HepG2 (cell line): ENCODE results near the gene KLF15. TPM values are rescaled to one million over a fixed set of nuclear protein-coding genes. Genes with fewer than 3 reads are reported as not detected.

Experiments
- AGO1 ChIP-seq: fragments of 200-400 bp; formaldehyde crosslinking; IDR thresholded peaks from 2 replicates; pipeline ENCODE4 v1.6.1; 2017; ENCODE audit warnings: mild to moderate bottlenecking, low read depth, low read length, moderate library complexity; ENCODE audit not compliant: poor library complexity, severe bottlenecking
- ARNT2 ChIP-seq: sonication (generic); formaldehyde crosslinking; IDR thresholded peaks from 2 replicates; pipeline ENCODE4 v1.8.0; 2022; ENCODE audit warnings: mild to moderate bottlenecking, low read depth, missing genetic modification reagents, moderate library complexity
- ATF2 ChIP-seq: sonication (generic); formaldehyde crosslinking; IDR thresholded peaks from 2 replicates; pipeline ENCODE4 v1.4.0; 2020; ENCODE audit warnings: missing genetic modification reagents
- GABPA ChIP-seq, 2 experiments: IDR thresholded peaks; 2 replicates each; pipeline ENCODE4 v1.6.1; 2011 to 2016; ENCODE audit warnings: low read depth in 2 of 2, low read length in 1 of 2, missing biosample characterization in 1 of 2, missing genetic modification characterization in 1 of 2
- GTF2F1 ChIP-seq: fragments of 150-350 bp; IDR thresholded peaks from 2 replicates; pipeline ENCODE4 v1.6.1; 2014; ENCODE audit warnings: low read length
- HNRNPLL ChIP-seq: fragments of 200-400 bp; formaldehyde crosslinking; IDR thresholded peaks from 2 replicates; pipeline ENCODE4 v1.6.1; 2017; ENCODE audit warnings: mild to moderate bottlenecking, low read depth, low read length; ENCODE audit not compliant: poor library complexity, severe bottlenecking
- RORA ChIP-seq: sonication (generic); formaldehyde crosslinking; IDR thresholded peaks from 2 replicates; pipeline ENCODE4 v1.5.0; 2020; ENCODE audit warnings: mild to moderate bottlenecking, missing genetic modification reagents, moderate library complexity
- SNAI1 ChIP-seq: sonication (generic); formaldehyde crosslinking; IDR thresholded peaks from 2 replicates; pipeline ENCODE4 v1.5.0; 2020; ENCODE audit warnings: mild to moderate bottlenecking, missing genetic modification reagents, borderline replicate concordance
- SP5 ChIP-seq: IDR thresholded peaks from 2 replicates; pipeline ENCODE4 v1.6.1; 2016; ENCODE audit warnings: low read depth, borderline replicate concordance
- STAG1 ChIP-seq: sonication (generic); formaldehyde crosslinking; IDR thresholded peaks from 2 replicates; pipeline ENCODE4 v1.4.0; 2020; ENCODE audit warnings: missing genetic modification reagents
- TBL1XR1 ChIP-seq: fragments of 150-350 bp; IDR thresholded peaks from 2 replicates; pipeline ENCODE4 v1.6.1; 2014; ENCODE audit warnings: borderline replicate concordance, low read length; ENCODE audit not compliant: partially characterized antibody
- TGIF2 ChIP-seq: IDR thresholded peaks from 2 replicates; pipeline ENCODE4 v1.6.1; 2016; ENCODE audit warnings: control low read depth, missing compliant biosample characterization
- THAP8 ChIP-seq: sonication (generic); formaldehyde crosslinking; IDR thresholded peaks from 2 replicates; pipeline ENCODE4 v1.5.1; 2020; ENCODE audit warnings: missing genetic modification reagents, mild to moderate bottlenecking, borderline replicate concordance
- THRA ChIP-seq: sonication (generic); formaldehyde crosslinking; IDR thresholded peaks from 2 replicates; pipeline ENCODE4 v1.4.0; 2020; ENCODE audit warnings: missing genetic modification reagents, borderline replicate concordance
- TOE1 ChIP-seq: sonication (generic); formaldehyde crosslinking; IDR thresholded peaks from 2 replicates; pipeline ENCODE4 v1.4.0; 2020; ENCODE audit warnings: mild to moderate bottlenecking, missing genetic modification reagents
- ZMYM2 ChIP-seq: sonication (generic); formaldehyde crosslinking; IDR thresholded peaks from 2 replicates; pipeline ENCODE4 v1.8.0; 2022; ENCODE audit warnings: mild to moderate bottlenecking, missing genetic modification reagents
- ZNF326 ChIP-seq: sonication (generic); formaldehyde crosslinking; IDR thresholded peaks from 2 replicates; pipeline ENCODE4 v1.4.0; 2020; ENCODE audit warnings: missing genetic modification reagents, borderline replicate concordance
- ZNF607 ChIP-seq: sonication (generic); formaldehyde crosslinking; IDR thresholded peaks from 2 replicates; pipeline ENCODE4 v1.5.1; 2020; ENCODE audit warnings: missing genetic modification reagents, mild to moderate bottlenecking, borderline replicate concordance
- ZNF709 ChIP-seq: sonication (generic); formaldehyde crosslinking; IDR thresholded peaks from 2 replicates; pipeline ENCODE4 v1.5.0; 2020; ENCODE audit warnings: mild to moderate bottlenecking, missing genetic modification reagents
- ZNF780A ChIP-seq: sonication (generic); formaldehyde crosslinking; IDR thresholded peaks from 2 replicates; pipeline ENCODE4 v1.8.0; 2022; ENCODE audit warnings: mild to moderate bottlenecking, missing genetic modification reagents, moderate library complexity
- ZSCAN22 ChIP-seq: sonication (generic); formaldehyde crosslinking; IDR thresholded peaks from 2 replicates; pipeline ENCODE4 v1.4.0; 2020; ENCODE audit warnings: mild to moderate bottlenecking, missing genetic modification reagents
- ZSCAN9 ChIP-seq: IDR thresholded peaks from 2 replicates; pipeline ENCODE4 v1.6.1; 2016; ENCODE audit warnings: borderline replicate concordance
- polyA plus RNA-seq, 8 experiments: library from polyadenylated mRNA; depleted of rRNA in 3 of 8; stranded (reverse) in 7 of 8; unstranded in 1 of 8; fragments of >200 nt; fragmentation: Illumina TruSeq in 4 of 8; extraction: Trizol in 4 of 8; gene quantifications; 2 replicates each; pipeline versions ENCODE4 v1.2.1 to v1.2.3, GENCODE V29; 2011 to 2016; ENCODE audit warnings: low read depth in 4 of 8, missing spikeins in 1 of 8, mixed read lengths in 1 of 8; ENCODE audit not compliant: insufficient read depth in 1 of 8
- total RNA-seq, 5 experiments: library from RNA; depleted of rRNA; stranded (reverse); fragments of >200 nt; fragmentation: Illumina TruSeq; extraction: Trizol; gene quantifications; 2 replicates each; pipeline ENCODE4 v1.2.3, GENCODE V29; 2016; ENCODE audit warnings: low read depth in 1 of 5
- TF ChIP-seq, protein P1 (sequence below): IDR thresholded peaks from 2 replicates; pipeline ENCODE4 v1.6.1; 2016; ENCODE audit warnings: low read depth, borderline replicate concordance
- TF ChIP-seq, protein P2 (sequence below): sonication (generic); formaldehyde crosslinking; IDR thresholded peaks from 2 replicates; pipeline ENCODE4 v1.4.0; 2020; ENCODE audit warnings: mild to moderate bottlenecking, missing genetic modification reagents
- TF ChIP-seq, protein P3 (sequence below): IDR thresholded peaks from 2 replicates; pipeline ENCODE4 v1.6.1; 2018; ENCODE audit warnings: missing genetic modification reagents, mild to moderate bottlenecking, missing compliant biosample characterization

The KLF15 gene
- total and polyA plus RNA-seq, 2 of the 13 experiments (the other 11 are each of a cell fraction or from before 2014, with no cell fraction given): 7.1 to 7.8 TPM

- TF ChIP-seq STAG1: no peak
- TF ChIP-seq AGO1: no peak
- no peak for TF ChIP-seq ZNF780A (CRISPR knock-in tag)
- no peak for TF ChIP-seq ZMYM2
- TF ChIP-seq, protein P1, sequence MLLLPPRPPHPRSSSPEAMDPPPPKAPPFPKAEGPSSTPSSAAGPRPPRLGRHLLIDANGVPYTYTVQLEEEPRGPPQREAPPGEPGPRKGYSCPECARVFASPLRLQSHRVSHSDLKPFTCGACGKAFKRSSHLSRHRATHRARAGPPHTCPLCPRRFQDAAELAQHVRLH: no peak
- TF ChIP-seq HNRNPLL: no peak
- TF ChIP-seq ARNT2 (CRISPR knock-in tag): no peak
- TF ChIP-seq THAP8 (CRISPR knock-in tag): no peak
- TF ChIP-seq GABPA (IDR thresholded peaks at IDR 0.05; ENCODE audit: low read depth, low read length): peak; percentile 49
- TF ChIP-seq GABPA (CRISPR knock-in tag; IDR thresholded peaks at IDR 0.05; ENCODE audit: low read depth): peak; percentile 89
- no peak for TF ChIP-seq ZSCAN9 (CRISPR knock-in tag)
- TF ChIP-seq, protein P2, sequence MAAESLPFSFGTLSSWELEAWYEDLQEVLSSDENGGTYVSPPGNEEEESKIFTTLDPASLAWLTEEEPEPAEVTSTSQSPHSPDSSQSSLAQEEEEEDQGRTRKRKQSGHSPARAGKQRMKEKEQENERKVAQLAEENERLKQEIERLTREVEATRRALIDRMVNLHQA (CRISPR knock-in tag): no peak
- TF ChIP-seq SP5 (CRISPR knock-in tag): no peak; the same call in 1 of the 2 replicates
- TF ChIP-seq ZNF709 (CRISPR knock-in tag): peak; percentile 60; the same call in 1 of the 2 replicates
- no peak for TF ChIP-seq TBL1XR1
- no peak for TF ChIP-seq TOE1 (CRISPR knock-in tag)
- peak; percentile 40; the same call in 1 of the 2 replicates for TF ChIP-seq THRA
- TF ChIP-seq ZNF326: no peak
- TF ChIP-seq TGIF2 (CRISPR knock-in tag): no peak
- TF ChIP-seq, protein P3, sequence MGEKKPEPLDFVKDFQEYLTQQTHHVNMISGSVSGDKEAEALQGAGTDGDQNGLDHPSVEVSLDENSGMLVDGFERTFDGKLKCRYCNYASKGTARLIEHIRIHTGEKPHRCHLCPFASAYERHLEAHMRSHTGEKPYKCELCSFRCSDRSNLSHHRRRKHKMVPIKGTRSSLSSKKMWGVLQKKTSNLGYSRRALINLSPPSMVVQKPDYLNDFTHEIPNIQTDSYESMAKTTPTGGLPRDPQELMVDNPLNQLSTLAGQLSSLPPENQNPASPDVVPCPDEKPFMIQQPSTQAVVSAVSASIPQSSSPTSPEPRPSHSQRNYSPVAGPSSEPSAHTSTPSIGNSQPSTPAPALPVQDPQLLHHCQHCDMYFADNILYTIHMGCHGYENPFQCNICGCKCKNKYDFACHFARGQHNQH (CRISPR knock-in tag): no peak
- TF ChIP-seq ZSCAN22: no peak
- no peak for TF ChIP-seq ZNF607 (CRISPR knock-in tag)
- TF ChIP-seq SNAI1 (CRISPR knock-in tag): no peak
- TF ChIP-seq ATF2 (CRISPR knock-in tag): peak; percentile 44; the same call in 1 of the 2 replicates
- no peak for TF ChIP-seq RORA
- TF ChIP-seq GTF2F1: no peak
Observed at GRCh38 chr3:126340943-126341754, 16.1 kb downstream of the KLF15 start (continued).
